H1 (cell line): ENCODE measurements around the gene L3MBTL1. TPM values are rescaled to one million over a fixed set of nuclear protein-coding genes. Genes with fewer than 3 reads are reported as not detected.

Source experiments
- CTCF ChIA-PET: fragments of 300-600 bp; sonication (Branson Sonifier 250); formaldehyde crosslinking; loops from one replicate; lab custom pipeline; 2021; ENCODE audit not compliant: partially characterized antibody; lab: Charles Lee
- POLR2A ChIA-PET: fragments of 300-600 bp; sonication (Branson Sonifier 250); formaldehyde crosslinking; loops from one replicate; lab custom pipeline; 2021; ENCODE audit warnings: inconsistent platforms; ENCODE audit not compliant: partially characterized antibody; lab: Charles Lee
- DNase-seq, 2 experiments: peaks; one replicate each; pipeline versions ENCODE4 v3.0.0 to v3.0.0-alpha.2; 2010 to 2022; ENCODE audit warnings: low spot score in 2 of 2, low read depth in 1 of 2, mixed read lengths in 1 of 2
- FAIRE-seq: peaks from 2 replicates; lab custom pipeline; 2011; peaks lifted over from hg19 to GRCh38; lab: Jason Lieb, UNC
- H2AFZ ChIP-seq: 2 replicates; pipeline ENCODE4 v1.8.1; 2012; ENCODE audit warnings: low read length, inconsistent platforms
- H2AK5ac ChIP-seq: 2 replicates; pipeline ENCODE4 v1.6.1; 2013; ENCODE audit warnings: low read depth, low read length
- H2BK120ac ChIP-seq: replicated peaks from 2 replicates; pipeline ENCODE3; 2013; ENCODE audit warnings: low read depth, low read length, inconsistent platforms
- H2BK12ac ChIP-seq: 2 replicates; pipeline ENCODE4 v1.6.1; 2013; ENCODE audit warnings: low read depth, low read length
- H2BK15ac ChIP-seq: 2 replicates; pipeline ENCODE4 v1.6.1; 2013; ENCODE audit warnings: low read length
- H2BK20ac ChIP-seq: 2 replicates; pipeline ENCODE4 v1.6.1; 2013; ENCODE audit warnings: low read length
- H2BK5ac ChIP-seq: 2 replicates; pipeline ENCODE4 v1.6.1; 2013; ENCODE audit warnings: low read depth, low read length
- H3K14ac ChIP-seq: 2 replicates; pipeline ENCODE4 v1.6.1; 2013; ENCODE audit warnings: inconsistent platforms; ENCODE audit not compliant: insufficient read length
- H3K18ac ChIP-seq: 2 replicates; pipeline ENCODE4 v1.6.1; 2013; ENCODE audit warnings: low read length; ENCODE audit errors: extremely low read depth
- H3K23ac ChIP-seq: 2 replicates; pipeline ENCODE4 v1.6.1; 2013; ENCODE audit warnings: inconsistent platforms; ENCODE audit not compliant: insufficient read length
- H3K23me2 ChIP-seq: 2 replicates; pipeline ENCODE4 v1.6.1; 2013; ENCODE audit warnings: low read depth, low read length
- H3K27ac ChIP-seq: 2 replicates; pipeline ENCODE4 v1.6.1; 2011; ENCODE audit warnings: low read depth, low read length, inconsistent platforms
- H3K27me3 ChIP-seq, 4 experiments: replicated peaks in 1 of 4; 1 replicate in 1 of 4; 2 replicates in 3 of 4; pipeline versions ENCODE4 v1.6.1 to v1.8.1; 2011 to 2013; ENCODE audit warnings: low read length in 3 of 4, mild to moderate bottlenecking in 3 of 4, inconsistent platforms in 2 of 4, mixed read lengths in 2 of 4, moderate library complexity in 1 of 4; ENCODE audit not compliant: control insufficient read depth in 3 of 4, insufficient read depth in 3 of 4; ENCODE audit errors: extremely low read depth in 1 of 4
- H3K36me3 ChIP-seq, 4 experiments: 2 replicates each; pipeline versions ENCODE4 v1.6.1 to v1.8.1; 2011 to 2013; ENCODE audit warnings: mild to moderate bottlenecking in 4 of 4, low read length in 3 of 4, moderate library complexity in 2 of 4, control low read depth in 1 of 4, inconsistent platforms in 1 of 4; ENCODE audit not compliant: insufficient read depth in 4 of 4, control insufficient read depth in 2 of 4
- H3K4ac ChIP-seq: replicated peaks from 2 replicates; pipeline ENCODE3; 2013; ENCODE audit warnings: low read length, low read depth, mixed read lengths, inconsistent platforms; ENCODE audit not compliant: insufficient read length
- H3K4me1 ChIP-seq, 4 experiments: replicated peaks in 1 of 4; 1 replicate in 1 of 4; 2 replicates in 3 of 4; pipeline versions ENCODE4 v1.6.1 to v1.8.1; 2011 to 2013; ENCODE audit warnings: low read length in 3 of 4, inconsistent platforms in 2 of 4, mixed read lengths in 1 of 4; ENCODE audit not compliant: insufficient read depth in 4 of 4, control insufficient read depth in 3 of 4
- H3K4me2 ChIP-seq, 2 experiments: 2 replicates each; pipeline versions ENCODE4 v1.6.1 to v1.8.1; 2011 to 2013; ENCODE audit warnings: low read depth in 2 of 2, low read length in 2 of 2, control low read depth in 1 of 2, inconsistent platforms in 1 of 2, mild to moderate bottlenecking in 1 of 2; ENCODE audit not compliant: insufficient read depth in 1 of 2
- H3K4me3 ChIP-seq, 4 experiments: fragments of 200-600, 300-600 bp in 1 of 4; sonication (generic), shearing (Covaris generic), sonication (Bioruptor Twin) in 1 of 4; 2 replicates each; pipeline versions ENCODE4 v1.5.1 to v1.8.1; 2011 to 2016; ENCODE audit warnings: low read length in 4 of 4, low read depth in 3 of 4, control low read depth in 2 of 4, inconsistent platforms in 2 of 4, mild to moderate bottlenecking in 2 of 4, mixed read lengths in 1 of 4, moderate library complexity in 1 of 4; ENCODE audit not compliant: insufficient read depth in 2 of 4; ENCODE audit errors: extremely low read depth in 1 of 4
- H3K56ac ChIP-seq: replicated peaks from 2 replicates; pipeline ENCODE3; 2013; ENCODE audit warnings: low read depth, mild to moderate bottlenecking, mixed read lengths, low read length, inconsistent platforms; ENCODE audit not compliant: insufficient read length
- H3K79me1 ChIP-seq: 2 replicates; pipeline ENCODE4 v1.6.1; 2013; ENCODE audit warnings: low read depth, low read length, control low read depth
- H3K79me2 ChIP-seq, 2 experiments: 2 replicates each; pipeline versions ENCODE4 v1.6.1 to v1.8.1; 2012 to 2013; ENCODE audit warnings: low read length in 2 of 2, mild to moderate bottlenecking in 2 of 2, inconsistent platforms in 1 of 2; ENCODE audit not compliant: insufficient read depth in 2 of 2, control insufficient read depth in 1 of 2
- H3K9ac ChIP-seq, 4 experiments: replicated peaks in 1 of 4; 1 replicate in 1 of 4; 2 replicates in 3 of 4; pipeline versions ENCODE4 v1.6.1 to v1.8.1; 2011 to 2013; ENCODE audit warnings: low read depth in 3 of 4, low read length in 3 of 4, control low read depth in 2 of 4, mild to moderate bottlenecking in 2 of 4, moderate library complexity in 2 of 4, inconsistent platforms in 1 of 4; ENCODE audit errors: extremely low read depth in 1 of 4
- H3K9me3 ChIP-seq, 2 experiments: 2 replicates each; pipeline versions ENCODE4 v1.6.1 to v1.8.1; 2012 to 2013; ENCODE audit warnings: mild to moderate bottlenecking in 2 of 2, moderate library complexity in 2 of 2, control low read depth in 1 of 2, inconsistent platforms in 1 of 2, low read depth in 1 of 2, low read length in 1 of 2, mixed read lengths in 1 of 2; ENCODE audit not compliant: insufficient read depth in 2 of 2
- H4K20me1 ChIP-seq, 2 experiments: replicated peaks in 1 of 2; 2 replicates each; pipeline versions ENCODE3 to v1.8.1; 2011 to 2013; ENCODE audit warnings: inconsistent platforms in 2 of 2, low read length in 2 of 2, mild to moderate bottlenecking in 1 of 2; ENCODE audit not compliant: insufficient read depth in 2 of 2, control insufficient read depth in 1 of 2
- H4K5ac ChIP-seq: 2 replicates; pipeline ENCODE4 v1.6.1; 2013; ENCODE audit warnings: low read length, low read depth, mixed read lengths, inconsistent platforms; ENCODE audit not compliant: insufficient read length
- H4K8ac ChIP-seq: 2 replicates; pipeline ENCODE4 v1.8.0; 2013; ENCODE audit warnings: mild to moderate bottlenecking, moderate library complexity, low read length, inconsistent platforms; ENCODE audit not compliant: insufficient read depth; ENCODE audit errors: extremely low read depth
- H4K91ac ChIP-seq: replicated peaks from 2 replicates; pipeline ENCODE3; 2013; ENCODE audit warnings: low read length, mixed read lengths, inconsistent platforms; ENCODE audit not compliant: insufficient read length
- WGBS, 2 experiments: shearing (Covaris generic) in 1 of 2; methylation state at CpG; one replicate each; pipeline versions ENCODE4 v1.1.6 to v1.1.7; 2013 to 2015; ENCODE audit warnings: low lambda C conversion rate in 2 of 2, mixed read lengths in 2 of 2, inconsistent platforms in 1 of 2, low coverage in 1 of 2, missing lambda C conversion rate in 1 of 2; ENCODE audit not compliant: insufficient replicate concordance in 2 of 2, insufficient coverage in 1 of 2, insufficient read length in 1 of 2; ENCODE audit errors: extremely low coverage in 1 of 2, missing lambda C conversion rate in 1 of 2; 5-methylcytosine and 5-hydroxymethylcytosine counted together
- polyA plus RNA-seq, 7 experiments: library from polyadenylated mRNA; depleted of rRNA in 3 of 7; stranded (reverse) in 5 of 7; unstranded in 2 of 7; fragments of >200 nt in 5 of 7; fragments of 200-250 nt in 2 of 7; gene quantifications; 1 replicate in 5 of 7; 2 replicates in 1 of 7; 4 replicates in 1 of 7; pipeline versions ENCODE4 v1.2.1 to v1.2.3, GENCODE V29; 2011 to 2013; ENCODE audit warnings: missing spikeins in 2 of 7, mixed read lengths in 2 of 7
- total RNA-seq: library from RNA; stranded (reverse); fragmentation: NEBNext Ultra II Directional; extraction: Animal tissue kit (Norgen Biotek cat#: 25700); gene quantifications from 2 replicates; pipeline ENCODE4 v1.2.1, GENCODE V29; 2021

The L3MBTL1 gene
- total and polyA plus RNA-seq, 2 of the 8 experiments (the other 6 are each of a cell fraction or from before 2014, with no cell fraction given) = 11.9 to 17.0 TPM

GRCh38 chr20:43463527-43464218 lies 43.8 kb upstream of the L3MBTL1 start:
- Histone ChIP-seq H3K23me2 (0 out of 2 replicates have a peak, but pooled peaks cover 3% of the 10 kb centered on the region), H3K14ac (no peak overlapping the region), H2BK20ac (no peak overlapping the region), H3K9me3 (no peaks in the 10 kb centered on the region), H3K4me3 (no peak overlapping the region), H3K79me1 (peaks cover 2% of the 10 kb centered on the region; the same call in 1 of the 2 replicates), H2AFZ (no peak overlapping the region), H3K79me2 (peaks cover 6 to 32% of the 10 kb centered on the region in 2 experiments; a peak in 3 of 4 replicates), H2AK5ac (no peak overlapping the region), H3K56ac (no peak overlapping the region), H4K20me1 (peaks cover 2 to 3% of the 10 kb centered on the region in 2 experiments), H3K27ac (no peak overlapping the region), H3K4me2 (no peak overlapping the region), H2BK12ac (no peak overlapping the region), H3K9ac (no peak overlapping the region), H3K23ac (no peak overlapping the region), H4K8ac (no peak overlapping the region), H3K36me3 (peaks cover 24 to 73% (median 57%) of the 10 kb centered on the region in 4 experiments), H4K91ac (no peak overlapping the region), H4K5ac (no peak overlapping the region), H3K4ac (no peak overlapping the region), H2BK120ac (no peak overlapping the region), H3K27me3 (no peaks in the 10 kb centered on the region), H3K4me1 (peaks cover 0 to 4% (median 0%) of the 10 kb centered on the region in 4 experiments; a peak in 2 of 7 replicates), H2BK5ac (no peak overlapping the region), H2BK15ac (no peak overlapping the region), H3K18ac (no peak overlapping the region)
- DNase-seq (no peak), FAIRE-seq (no peak)
- ChIA-PET POLR2A (interaction anchor here (0.6 to 3.0 kb wide), 13 partner anchors 8 to 174 kb away, joined by 3 to 15 read pairs (median 5); partner anchors contain the start of genes IFT52 and L3MBTL1), CTCF (interaction anchor here (0.6 kb wide), 1 partner anchor 9 kb away, joined by 3 read pairs; no protein-coding TSS in a partner anchor)
- 92% methylated on average over 3 of the region's 3 CpGs; no CpG with 5 or more reads in 1 of the 2 experiments for WGBS, 2 experiments
